ENCODE data around the gene TFB2M.

DNA sequence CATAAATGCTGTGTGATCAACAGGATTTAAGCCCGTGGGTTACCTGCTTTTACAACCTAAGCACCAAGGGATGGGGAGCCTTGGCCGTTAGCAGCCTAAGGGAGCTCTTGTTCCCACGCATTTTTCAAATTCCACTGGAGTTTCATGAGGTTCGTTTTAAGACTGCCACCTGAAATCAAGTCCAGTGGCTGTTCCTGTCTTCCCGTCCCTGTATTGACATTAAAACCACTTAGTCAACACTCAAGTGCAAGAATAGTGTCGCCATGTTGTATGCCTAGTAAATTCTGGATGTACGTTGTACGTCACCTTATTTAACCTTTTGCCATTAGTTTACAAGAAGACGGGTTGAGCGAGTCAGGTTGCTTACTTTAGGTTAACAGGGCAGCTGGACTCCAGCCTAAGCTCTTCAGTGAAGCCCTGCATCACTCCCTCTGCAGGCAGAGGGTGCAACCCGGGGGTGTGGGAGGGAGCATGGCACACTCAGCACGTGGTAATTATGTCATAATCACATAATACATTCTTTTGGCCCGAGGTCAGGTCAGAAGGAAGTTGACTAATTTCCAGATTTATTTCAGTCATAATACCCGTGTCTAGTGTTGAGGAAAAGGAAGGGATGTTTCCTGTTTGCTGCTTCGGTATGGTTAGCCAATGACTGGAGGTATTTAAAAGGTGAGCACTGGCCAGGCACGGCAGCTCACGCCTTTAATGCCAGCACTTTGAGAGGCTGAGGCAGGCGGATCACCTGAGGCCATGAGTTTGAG lies 42.7 kb upstream of the TFB2M start:
- no peak for TF ChIP-seq POLR2A (IDR thresholded peaks at IDR 0.05; ENCODE audit: low read depth, low read length)
- TF ChIP-seq POLR2AphosphoS5 (IDR thresholded peaks at IDR 0.05; ENCODE audit: low read depth, low read length) = no peak

Measured in GM12891 (cell line).